Measurements from ENCODE around the gene UNC5C. TPM values are rescaled to one million over a fixed set of nuclear protein-coding genes. Genes with fewer than 3 reads are reported as not detected.
A peak's percentile ranks its signal among the peaks of the same experiment; 100 is the strongest.

UNC5C gene
- total RNA-seq, 1 donor from 2014 or later, result 0.70 TPM

- Mint-ChIP-seq H3K4me3 (ENCODE audit: unreplicated experiment) (no peak overlapping the region), H3K27me3 (ENCODE audit: unreplicated experiment) (peaks cover 11% of the 10 kb centered on the region), H3K9me3 (ENCODE audit: unreplicated experiment) (no peaks in the 10 kb centered on the region), H3K36me3 (ENCODE audit: unreplicated experiment) (no peaks in the 10 kb centered on the region), H3K27ac (ENCODE audit: unreplicated experiment) (no peak overlapping the region), H3K4me1 (ENCODE audit: unreplicated experiment) (peaks cover 4% of the 10 kb centered on the region)
- no peak for TF ChIP-seq CTCF (IDR thresholded peaks at IDR 0.05)
- no peak for DNase-seq (ENCODE audit: extremely low spot score, unreplicated experiment)
These were observed 185.2 kb downstream of the UNC5C start for GRCh38 chr4:95363559-95363925.

GRCh38 chr4:95362906-95363558 is 185.7 kb downstream of the UNC5C start:
- Mint-ChIP-seq H3K27me3 (ENCODE audit: unreplicated experiment) (peaks cover 11% of the 10 kb centered on the region), H3K4me1 (ENCODE audit: unreplicated experiment) (peaks cover 10% of the 10 kb centered on the region)

GRCh38 chr4:95362066-95362465 is 186.7 kb downstream of the UNC5C start:
- TF ChIP-seq CTCF (IDR thresholded peaks at IDR 0.05), result no peak
- DNase-seq (ENCODE audit: extremely low spot score, unreplicated experiment), result no peak
- peaks cover 10% of the 10 kb centered on the region for H3K4me1 Mint-ChIP-seq (ENCODE audit: unreplicated experiment)
- H3K36me3 Mint-ChIP-seq (ENCODE audit: unreplicated experiment), result no peaks in the 10 kb centered on the region
- H3K27ac Mint-ChIP-seq (ENCODE audit: unreplicated experiment), result no peak overlapping the region
- no peaks in the 10 kb centered on the region for H3K9me3 Mint-ChIP-seq (ENCODE audit: unreplicated experiment)
- peaks cover 11% of the 10 kb centered on the region for H3K27me3 Mint-ChIP-seq (ENCODE audit: unreplicated experiment)
- H3K4me3 Mint-ChIP-seq (ENCODE audit: unreplicated experiment), result no peak overlapping the region

More at GRCh38 chr4:95362906-95363558, 185.7 kb downstream of the UNC5C start:
- no peak overlapping the region for H3K4me3 Mint-ChIP-seq (ENCODE audit: unreplicated experiment)
- H3K36me3 Mint-ChIP-seq (ENCODE audit: unreplicated experiment), result no peaks in the 10 kb centered on the region
- no peak overlapping the region for H3K27ac Mint-ChIP-seq (ENCODE audit: unreplicated experiment)
- no peaks in the 10 kb centered on the region for H3K9me3 Mint-ChIP-seq (ENCODE audit: unreplicated experiment)
- peak; percentile 19 for TF ChIP-seq CTCF (IDR thresholded peaks at IDR 0.05)
- DNase-seq (ENCODE audit: extremely low spot score, unreplicated experiment), result no peak

GRCh38 chr4:95361696-95361965 is 187.1 kb downstream of the UNC5C start:
- DNase-seq (ENCODE audit: extremely low spot score, unreplicated experiment), result no peak
- Mint-ChIP-seq H3K27ac (ENCODE audit: unreplicated experiment) (no peak overlapping the region), H3K4me3 (ENCODE audit: unreplicated experiment) (no peak overlapping the region), H3K9me3 (ENCODE audit: unreplicated experiment) (no peaks in the 10 kb centered on the region), H3K4me1 (ENCODE audit: unreplicated experiment) (peaks cover 10% of the 10 kb centered on the region), H3K36me3 (ENCODE audit: unreplicated experiment) (no peaks in the 10 kb centered on the region), H3K27me3 (ENCODE audit: unreplicated experiment) (peaks cover 11% of the 10 kb centered on the region)
- no peak for TF ChIP-seq CTCF (IDR thresholded peaks at IDR 0.05)

- Mint-ChIP-seq H3K27ac (ENCODE audit: unreplicated experiment) (no peak overlapping the region), H3K4me3 (ENCODE audit: unreplicated experiment) (no peak overlapping the region), H3K27me3 (ENCODE audit: unreplicated experiment) (peaks cover 11% of the 10 kb centered on the region), H3K4me1 (ENCODE audit: unreplicated experiment) (peaks cover 10% of the 10 kb centered on the region), H3K36me3 (ENCODE audit: unreplicated experiment) (no peaks in the 10 kb centered on the region), H3K9me3 (ENCODE audit: unreplicated experiment) (no peaks in the 10 kb centered on the region)
- TF ChIP-seq CTCF (IDR thresholded peaks at IDR 0.05), result no peak
- no peak for DNase-seq (ENCODE audit: extremely low spot score, unreplicated experiment)
These were observed 187.7 kb downstream of the UNC5C start for GRCh38 chr4:95360906-95361695.

Measured in osteocyte (in vitro differentiated cells).